ENCODE results near the gene UPK3B.
"Not testable (repeated sequence)": the region's sequence is repeated elsewhere in the genome, so short reads cannot be mapped to it uniquely, and the experiment has no call there.

DNA sequence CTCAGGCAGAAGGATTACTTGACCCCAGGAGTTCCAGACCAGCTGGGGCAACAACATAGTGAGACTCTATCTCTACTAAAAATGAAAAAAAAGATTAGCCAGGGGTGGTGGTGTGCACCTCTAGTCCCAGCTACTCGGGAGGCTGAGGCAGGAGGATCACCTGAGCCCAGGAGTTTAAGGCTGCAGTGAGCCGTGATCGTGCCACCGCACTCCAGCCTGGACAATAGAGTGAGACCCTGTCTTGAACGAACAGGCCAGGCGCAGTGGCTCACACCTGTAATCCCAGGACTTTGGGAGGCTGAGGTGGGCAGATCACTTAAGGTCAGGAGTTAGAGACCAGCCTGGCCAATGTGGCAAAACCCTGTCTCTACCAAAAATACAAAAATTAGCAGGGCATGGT lies 6.6 kb downstream of the UPK3B start:
- not testable (repeated sequence) for TF ChIP-seq ATM (IDR thresholded peaks at IDR 0.05; ENCODE audit: borderline replicate concordance); PHF8 (CRISPR knock-in tag; IDR thresholded peaks at IDR 0.05); CAMTA2 (CRISPR knock-in tag; IDR thresholded peaks at IDR 0.05; ENCODE audit: borderline replicate concordance); ZNF3 (CRISPR knock-in tag; IDR thresholded peaks at IDR 0.05); HDAC1 (CRISPR knock-in tag; IDR thresholded peaks at IDR 0.05); DPF2 (CRISPR knock-in tag; IDR thresholded peaks at IDR 0.05; ENCODE audit: borderline replicate concordance, low read depth); CBFB (CRISPR knock-in tag; IDR thresholded peaks at IDR 0.05); TRIM24 (CRISPR knock-in tag; IDR thresholded peaks at IDR 0.05); GLI4 (CRISPR knock-in tag; IDR thresholded peaks at IDR 0.05; ENCODE audit: borderline replicate concordance)
- TF ChIP-seq, protein P1, sequence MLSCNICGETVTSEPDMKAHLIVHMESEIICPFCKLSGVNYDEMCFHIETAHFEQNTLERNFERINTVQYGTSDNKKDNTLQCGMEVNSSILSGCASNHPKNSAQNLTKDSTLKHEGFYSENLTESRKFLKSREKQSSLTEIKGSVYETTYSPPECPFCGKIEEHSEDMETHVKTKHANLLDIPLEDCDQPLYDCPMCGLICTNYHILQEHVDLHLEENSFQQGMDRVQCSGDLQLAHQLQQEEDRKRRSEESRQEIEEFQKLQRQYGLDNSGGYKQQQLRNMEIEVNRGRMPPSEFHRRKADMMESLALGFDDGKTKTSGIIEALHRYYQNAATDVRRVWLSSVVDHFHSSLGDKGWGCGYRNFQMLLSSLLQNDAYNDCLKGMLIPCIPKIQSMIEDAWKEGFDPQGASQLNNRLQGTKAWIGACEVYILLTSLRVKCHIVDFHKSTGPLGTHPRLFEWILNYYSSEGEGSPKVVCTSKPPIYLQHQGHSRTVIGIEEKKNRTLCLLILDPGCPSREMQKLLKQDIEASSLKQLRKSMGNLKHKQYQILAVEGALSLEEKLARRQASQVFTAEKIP (CRISPR knock-in tag; IDR thresholded peaks at IDR 0.05; ENCODE audit: borderline replicate concordance): not testable (repeated sequence)
- TF ChIP-seq, protein P2, sequence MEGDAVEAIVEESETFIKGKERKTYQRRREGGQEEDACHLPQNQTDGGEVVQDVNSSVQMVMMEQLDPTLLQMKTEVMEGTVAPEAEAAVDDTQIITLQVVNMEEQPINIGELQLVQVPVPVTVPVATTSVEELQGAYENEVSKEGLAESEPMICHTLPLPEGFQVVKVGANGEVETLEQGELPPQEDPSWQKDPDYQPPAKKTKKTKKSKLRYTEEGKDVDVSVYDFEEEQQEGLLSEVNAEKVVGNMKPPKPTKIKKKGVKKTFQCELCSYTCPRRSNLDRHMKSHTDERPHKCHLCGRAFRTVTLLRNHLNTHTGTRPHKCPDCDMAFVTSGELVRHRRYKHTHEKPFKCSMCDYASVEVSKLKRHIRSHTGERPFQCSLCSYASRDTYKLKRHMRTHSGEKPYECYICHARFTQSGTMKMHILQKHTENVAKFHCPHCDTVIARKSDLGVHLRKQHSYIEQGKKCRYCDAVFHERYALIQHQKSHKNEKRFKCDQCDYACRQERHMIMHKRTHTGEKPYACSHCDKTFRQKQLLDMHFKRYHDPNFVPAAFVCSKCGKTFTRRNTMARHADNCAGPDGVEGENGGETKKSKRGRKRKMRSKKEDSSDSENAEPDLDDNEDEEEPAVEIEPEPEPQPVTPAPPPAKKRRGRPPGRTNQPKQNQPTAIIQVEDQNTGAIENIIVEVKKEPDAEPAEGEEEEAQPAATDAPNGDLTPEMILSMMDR (CRISPR knock-in tag; IDR thresholded peaks at IDR 0.05): not testable (repeated sequence)
- TF ChIP-seq, protein P3, sequence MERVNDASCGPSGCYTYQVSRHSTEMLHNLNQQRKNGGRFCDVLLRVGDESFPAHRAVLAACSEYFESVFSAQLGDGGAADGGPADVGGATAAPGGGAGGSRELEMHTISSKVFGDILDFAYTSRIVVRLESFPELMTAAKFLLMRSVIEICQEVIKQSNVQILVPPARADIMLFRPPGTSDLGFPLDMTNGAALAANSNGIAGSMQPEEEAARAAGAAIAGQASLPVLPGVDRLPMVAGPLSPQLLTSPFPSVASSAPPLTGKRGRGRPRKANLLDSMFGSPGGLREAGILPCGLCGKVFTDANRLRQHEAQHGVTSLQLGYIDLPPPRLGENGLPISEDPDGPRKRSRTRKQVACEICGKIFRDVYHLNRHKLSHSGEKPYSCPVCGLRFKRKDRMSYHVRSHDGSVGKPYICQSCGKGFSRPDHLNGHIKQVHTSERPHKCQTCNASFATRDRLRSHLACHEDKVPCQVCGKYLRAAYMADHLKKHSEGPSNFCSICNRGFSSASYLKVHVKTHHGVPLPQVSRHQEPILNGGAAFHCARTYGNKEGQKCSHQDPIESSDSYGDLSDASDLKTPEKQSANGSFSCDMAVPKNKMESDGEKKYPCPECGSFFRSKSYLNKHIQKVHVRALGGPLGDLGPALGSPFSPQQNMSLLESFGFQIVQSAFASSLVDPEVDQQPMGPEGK (CRISPR knock-in tag; IDR thresholded peaks at IDR 0.05): not testable (repeated sequence)
- TF ChIP-seq, protein P4, sequence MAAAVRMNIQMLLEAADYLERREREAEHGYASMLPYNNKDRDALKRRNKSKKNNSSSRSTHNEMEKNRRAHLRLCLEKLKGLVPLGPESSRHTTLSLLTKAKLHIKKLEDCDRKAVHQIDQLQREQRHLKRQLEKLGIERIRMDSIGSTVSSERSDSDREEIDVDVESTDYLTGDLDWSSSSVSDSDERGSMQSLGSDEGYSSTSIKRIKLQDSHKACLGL (CRISPR knock-in tag; IDR thresholded peaks at IDR 0.05): not testable (repeated sequence)
- TF ChIP-seq, protein P5, sequence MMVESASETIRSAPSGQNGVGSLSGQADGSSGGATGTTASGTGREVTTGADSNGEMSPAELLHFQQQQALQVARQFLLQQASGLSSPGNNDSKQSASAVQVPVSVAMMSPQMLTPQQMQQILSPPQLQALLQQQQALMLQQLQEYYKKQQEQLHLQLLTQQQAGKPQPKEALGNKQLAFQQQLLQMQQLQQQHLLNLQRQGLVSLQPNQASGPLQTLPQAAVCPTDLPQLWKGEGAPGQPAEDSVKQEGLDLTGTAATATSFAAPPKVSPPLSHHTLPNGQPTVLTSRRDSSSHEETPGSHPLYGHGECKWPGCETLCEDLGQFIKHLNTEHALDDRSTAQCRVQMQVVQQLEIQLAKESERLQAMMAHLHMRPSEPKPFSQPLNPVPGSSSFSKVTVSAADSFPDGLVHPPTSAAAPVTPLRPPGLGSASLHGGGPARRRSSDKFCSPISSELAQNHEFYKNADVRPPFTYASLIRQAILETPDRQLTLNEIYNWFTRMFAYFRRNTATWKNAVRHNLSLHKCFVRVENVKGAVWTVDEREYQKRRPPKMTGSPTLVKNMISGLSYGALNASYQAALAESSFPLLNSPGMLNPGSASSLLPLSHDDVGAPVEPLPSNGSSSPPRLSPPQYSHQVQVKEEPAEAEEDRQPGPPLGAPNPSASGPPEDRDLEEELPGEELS (CRISPR knock-in tag; IDR thresholded peaks at IDR 0.05): not testable (repeated sequence)

Measured in HepG2 (cell line).